HG03135 (cell line): Measurements from ENCODE around the gene EID3.

Experiments
- ATAC-seq: cut with Tn5 transposase; IDR thresholded peaks from one replicate; pipeline ENCODE4 v1.9.1; 2021; ENCODE audit warnings: mild to moderate bottlenecking, moderate library complexity; ENCODE audit not compliant: unreplicated experiment

EID3 gene

DNA sequence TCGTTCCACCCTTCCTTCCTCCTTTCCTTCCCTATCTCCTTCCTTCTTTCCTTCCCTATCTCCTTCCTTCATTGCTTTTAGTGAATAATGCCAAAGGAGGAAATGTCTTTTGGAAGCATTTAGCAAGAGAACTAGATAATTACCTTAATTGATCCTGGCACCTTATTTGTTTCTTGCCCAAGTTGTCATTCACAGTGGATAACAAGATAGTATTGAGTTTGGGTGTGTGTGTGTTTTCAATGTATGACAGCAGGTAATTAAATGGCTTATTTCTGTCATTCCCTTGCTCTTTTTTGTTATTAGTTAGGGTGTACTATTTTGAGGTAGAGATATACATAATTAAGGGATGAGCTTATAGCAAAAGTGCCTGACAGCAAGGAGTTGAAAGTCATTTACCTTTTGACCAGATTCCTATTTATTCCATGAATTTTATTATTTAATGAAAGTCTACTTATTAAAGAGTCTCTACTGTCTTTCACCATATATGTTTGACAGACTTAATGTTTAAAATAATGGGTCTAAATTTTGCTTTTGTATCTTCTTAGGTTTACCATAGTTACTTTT, 30.2 kb downstream of the EID3 start:
- no peak for ATAC-seq

DNA sequence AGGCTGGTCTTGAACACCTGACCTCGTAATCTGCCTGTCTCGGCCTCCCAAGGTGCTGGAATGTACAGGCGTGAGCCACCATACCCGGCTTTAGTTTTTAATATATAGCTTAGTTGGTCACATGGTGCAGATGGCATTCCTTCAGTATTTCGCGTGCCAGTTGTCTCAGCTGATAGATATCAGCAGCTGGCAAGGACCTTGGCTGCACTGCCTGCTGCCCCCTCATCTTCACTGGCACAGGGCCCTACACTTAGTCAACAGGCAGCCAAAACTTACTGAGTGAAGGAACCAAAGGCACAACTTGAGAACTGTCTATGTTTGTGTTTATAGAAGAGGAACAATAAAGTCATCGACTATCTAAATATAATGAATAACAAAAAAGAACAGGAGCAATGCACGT, 31.0 kb downstream of the EID3 start:
- ATAC-seq: no peak

DNA sequence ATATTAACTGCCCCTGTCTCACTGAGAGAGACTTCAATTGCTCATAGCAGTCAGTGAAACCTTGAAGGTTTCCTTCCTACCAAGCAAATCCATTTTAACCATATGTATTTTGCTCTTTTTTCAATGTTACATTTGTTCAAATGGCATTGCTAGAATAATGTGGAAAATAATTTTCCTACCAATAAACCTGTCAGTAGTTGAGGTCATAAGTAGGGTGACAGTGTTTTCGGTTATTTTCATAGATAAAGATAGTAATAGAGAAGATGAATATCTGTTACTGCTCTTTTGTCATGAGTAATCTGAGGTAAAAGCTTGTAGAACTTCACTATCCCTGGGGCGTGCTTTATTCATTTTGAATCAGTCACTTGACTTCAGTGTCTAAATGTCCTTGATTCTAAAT, 32.6 kb downstream of the EID3 start:
- ATAC-seq: no peak

DNA sequence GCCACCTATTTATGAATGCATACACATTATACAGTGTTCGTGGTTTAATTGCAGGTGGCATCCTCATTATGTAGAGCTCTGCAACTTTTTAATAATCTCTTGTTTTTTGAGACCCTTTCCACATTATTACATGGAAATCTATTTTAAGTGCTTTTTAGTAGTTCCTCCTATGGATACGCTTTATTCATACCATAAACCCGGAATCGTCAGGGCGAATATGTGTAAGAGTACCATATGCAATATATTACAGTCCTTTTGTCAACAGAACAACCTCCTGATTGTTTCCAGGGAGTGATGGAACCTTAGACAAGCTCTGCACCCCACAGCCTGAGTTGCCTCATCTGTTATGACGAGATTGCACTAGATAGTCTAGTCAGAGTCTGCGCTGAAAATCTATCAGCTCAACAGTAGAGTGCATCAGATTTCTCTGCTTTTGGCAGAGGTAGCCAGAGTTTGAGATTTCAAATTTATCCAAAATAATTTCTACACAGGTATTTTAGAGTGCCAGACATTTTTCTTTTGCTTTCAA, 33.6 kb downstream of the EID3 start:
- ATAC-seq: no peak

DNA sequence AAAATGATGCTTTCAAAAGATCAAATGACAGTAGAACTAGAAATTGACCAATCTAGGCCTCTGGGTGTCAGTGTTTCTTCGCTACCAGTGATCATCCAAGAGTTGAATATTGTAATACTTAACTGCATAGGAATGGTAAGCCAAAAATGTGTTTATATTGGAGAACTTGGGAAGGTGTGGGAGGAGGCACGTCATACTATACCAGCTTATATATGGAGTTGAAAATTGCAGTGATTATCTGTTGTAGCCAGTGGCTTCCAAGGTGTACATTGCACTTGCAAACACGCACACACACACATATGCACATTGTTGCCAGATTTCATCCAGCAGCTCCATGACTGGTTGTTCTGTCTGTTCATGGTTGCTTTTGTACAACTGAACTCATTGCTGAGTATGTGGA, 36.1 kb downstream of the EID3 start:
- no peak for ATAC-seq

DNA sequence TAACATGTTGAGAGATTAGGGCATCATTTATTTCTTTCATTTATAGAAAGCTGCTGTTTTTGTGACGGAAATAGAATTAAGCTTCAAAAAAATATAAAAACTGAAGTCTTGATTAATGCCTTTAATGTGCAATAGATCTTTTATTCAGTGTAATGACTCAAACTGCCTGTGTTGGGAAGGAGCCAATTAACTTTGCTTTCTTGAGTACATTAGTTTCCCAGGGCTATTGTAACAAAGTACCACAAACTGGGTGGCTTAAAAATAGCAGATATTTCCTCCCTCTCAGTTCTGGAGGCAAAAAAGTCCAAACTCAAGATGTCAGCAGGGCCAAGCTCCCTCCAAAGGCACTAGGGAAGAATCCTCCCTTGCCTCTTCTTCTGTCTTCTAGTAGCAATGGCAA, 36.6 kb downstream of the EID3 start:
- ATAC-seq: no peak

DNA sequence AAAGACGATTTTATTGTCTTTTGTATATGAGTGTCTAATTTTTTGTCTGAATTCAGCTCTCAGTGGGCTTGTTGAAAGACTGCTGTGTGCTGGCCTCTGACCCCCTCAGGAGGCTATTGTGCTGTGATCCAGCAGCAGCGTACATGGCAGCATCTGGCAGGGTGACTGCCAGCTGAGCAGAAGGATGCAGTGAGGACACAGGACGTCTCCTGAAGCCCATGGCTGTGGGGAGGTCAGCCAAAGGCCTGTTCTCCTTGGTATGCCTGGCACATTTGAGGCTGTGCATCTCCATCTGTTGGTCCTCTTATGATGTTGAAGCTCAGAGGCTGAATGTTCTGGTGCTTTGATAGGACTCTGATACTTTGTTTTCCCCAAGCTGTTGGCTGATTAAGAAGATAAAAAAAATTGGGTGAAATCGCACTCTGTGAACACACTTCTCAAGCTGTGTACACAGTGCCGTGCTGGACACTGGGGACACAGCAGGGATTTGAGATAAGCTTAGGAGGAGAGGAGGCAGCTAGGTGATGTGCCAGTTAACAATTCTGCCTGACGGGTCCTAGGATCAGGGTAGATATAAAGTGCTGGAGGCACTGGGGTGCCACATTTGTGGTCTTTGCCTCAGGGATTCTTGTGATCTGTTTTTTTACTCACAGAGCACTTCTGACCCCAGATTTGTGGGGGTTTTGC, 37.5 kb downstream of the EID3 start:
- no peak for ATAC-seq

- ATAC-seq: no peak
Measured at GRCh38 chr12:104342147-104342546, 38.6 kb downstream of the EID3 start.

DNA sequence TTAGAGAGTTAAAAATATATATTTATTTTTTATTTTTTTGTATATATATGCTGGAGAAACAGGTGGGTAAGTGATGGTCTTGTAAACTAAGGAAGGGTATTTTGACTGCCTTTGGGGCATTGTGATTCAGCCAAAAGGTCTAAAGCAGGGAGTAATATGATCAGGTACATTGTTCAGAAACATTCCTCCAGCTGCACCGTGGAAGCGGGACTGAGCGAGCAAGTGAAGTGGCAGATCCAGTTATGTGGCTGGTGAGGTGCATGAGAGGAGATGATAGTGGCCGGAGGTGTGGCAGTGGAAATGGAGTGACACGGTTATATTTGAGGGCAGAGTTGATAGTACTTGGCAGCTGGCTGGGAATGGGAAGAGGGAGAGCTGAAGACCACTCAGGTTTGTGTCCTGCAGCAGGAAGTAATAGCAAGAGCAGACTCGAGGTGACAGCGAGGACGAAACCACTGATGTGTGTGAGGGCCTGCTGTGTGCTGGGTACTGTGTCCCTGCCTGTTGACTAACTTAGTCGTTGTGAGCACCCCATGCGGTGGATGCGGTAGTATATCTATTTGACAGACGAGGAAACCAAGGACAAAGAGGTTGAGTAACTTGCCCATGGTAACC, 39.2 kb downstream of the EID3 start:
- ATAC-seq: no peak

- ATAC-seq: no peak
Measured at GRCh38 chr12:104344682-104345081, 41.1 kb downstream of the EID3 start.

- no peak for ATAC-seq
Measured at GRCh38 chr12:104345234-104346066, 41.9 kb downstream of the EID3 start.

DNA sequence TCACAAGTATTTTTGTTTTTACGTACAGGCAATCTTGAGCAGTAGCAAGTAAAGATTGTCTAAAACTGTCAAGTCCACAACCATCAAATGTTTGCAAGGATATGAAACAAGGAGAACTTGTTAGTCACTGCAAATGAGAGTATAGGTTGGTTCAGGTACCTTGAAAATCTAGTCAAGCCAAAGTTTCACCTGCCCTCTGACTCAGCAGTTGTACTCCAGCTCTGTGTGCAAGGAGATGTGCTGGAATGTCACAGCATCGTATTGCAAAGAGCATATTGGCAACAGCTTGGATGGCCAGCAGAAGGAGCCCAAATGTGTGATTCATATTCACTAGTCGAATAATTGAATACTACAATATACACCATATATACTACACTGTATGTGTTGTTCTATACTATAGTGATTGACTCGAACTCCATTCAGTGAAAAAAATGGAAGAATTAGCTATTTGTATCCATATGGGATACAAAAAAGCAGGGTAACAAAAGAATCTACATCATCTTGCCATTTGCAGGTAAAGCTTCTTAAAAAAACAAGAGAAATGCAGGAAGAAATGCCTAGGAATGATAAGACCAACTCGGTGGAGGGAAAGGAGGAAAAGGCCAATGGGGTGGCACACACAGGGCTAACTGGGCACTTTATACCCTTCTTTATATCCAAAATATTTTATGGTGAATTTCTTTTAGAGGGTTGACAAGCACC, 44.0 kb downstream of the EID3 start:
- no peak for ATAC-seq

DNA sequence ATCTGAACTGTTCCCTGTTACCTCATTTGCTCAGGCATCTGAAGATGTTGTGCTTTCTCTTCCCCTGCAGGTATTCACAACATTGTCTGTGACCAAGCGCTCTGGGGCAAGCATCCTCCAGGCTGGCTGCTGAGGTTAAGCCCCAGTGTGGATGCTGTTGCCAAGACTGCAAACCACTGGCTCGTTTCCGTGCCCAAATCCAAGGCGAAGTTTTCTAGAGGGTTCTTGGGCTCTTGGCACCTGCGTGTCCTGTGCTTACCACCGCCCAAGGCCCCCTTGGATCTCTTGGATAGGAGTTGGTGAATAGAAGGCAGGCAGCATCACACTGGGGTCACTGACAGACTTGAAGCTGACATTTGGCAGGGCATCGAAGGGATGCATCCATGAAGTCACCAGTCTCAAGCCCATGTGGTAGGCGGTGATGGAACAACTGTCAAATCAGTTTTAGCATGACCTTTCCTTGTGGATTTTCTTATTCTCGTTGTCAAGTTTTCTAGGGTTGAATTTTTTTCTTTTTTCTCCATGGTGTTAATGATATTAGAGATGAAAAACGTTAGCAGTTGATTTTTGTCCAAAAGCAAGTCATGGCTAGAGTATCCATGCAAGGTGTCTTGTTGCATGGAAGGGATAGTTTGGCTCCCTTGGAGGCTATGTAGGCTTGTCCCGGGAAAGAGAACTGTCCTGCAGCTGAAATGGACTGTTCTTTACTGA, 44.9 kb downstream of the EID3 start:
- ATAC-seq: no peak

- ATAC-seq: no peak
Measured at GRCh38 chr12:104348994-104349494, 45.5 kb downstream of the EID3 start.

DNA sequence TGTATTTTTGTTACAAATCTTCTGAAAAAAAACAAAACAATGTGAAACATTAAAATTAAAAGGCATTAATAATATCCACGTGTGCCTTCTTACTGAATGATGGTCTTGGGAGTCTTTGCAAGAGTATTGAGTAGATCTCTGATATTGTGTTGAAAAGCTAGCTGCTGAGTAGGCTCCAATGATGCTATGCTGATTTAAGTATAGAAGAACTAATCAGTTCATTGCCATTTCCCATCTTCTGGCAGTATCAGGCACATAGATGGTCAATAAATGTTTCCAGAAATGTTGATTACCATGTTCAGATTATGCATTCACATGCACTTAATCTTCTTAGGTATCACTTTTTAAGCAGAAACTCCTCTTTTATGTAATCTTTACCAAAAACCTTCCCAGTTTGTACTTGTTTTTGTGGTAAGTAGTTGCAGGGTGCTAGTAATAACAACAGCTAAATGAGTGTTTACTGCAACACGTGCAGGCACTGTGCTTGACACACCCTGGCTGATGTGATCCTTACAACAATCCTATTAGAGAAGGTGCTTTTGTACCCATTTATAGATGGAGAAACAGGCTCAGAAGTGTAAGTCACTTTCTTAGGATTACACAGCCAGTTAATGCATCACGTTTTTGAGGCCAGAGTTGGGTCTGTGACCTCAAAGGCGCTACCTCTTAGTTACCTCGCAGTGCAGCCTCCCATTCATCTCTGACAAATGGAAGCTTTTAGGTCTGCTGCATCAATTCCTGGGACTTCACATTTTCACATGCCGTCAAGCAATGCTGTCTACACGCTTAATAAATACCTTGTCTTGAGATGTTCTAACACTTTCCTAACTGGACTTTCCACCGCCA, 46.9 kb downstream of the EID3 start:
- no peak for ATAC-seq

GRCh38 chr12:104351057-104351983, 47.8 kb downstream of the EID3 start:
- no peak for ATAC-seq

DNA sequence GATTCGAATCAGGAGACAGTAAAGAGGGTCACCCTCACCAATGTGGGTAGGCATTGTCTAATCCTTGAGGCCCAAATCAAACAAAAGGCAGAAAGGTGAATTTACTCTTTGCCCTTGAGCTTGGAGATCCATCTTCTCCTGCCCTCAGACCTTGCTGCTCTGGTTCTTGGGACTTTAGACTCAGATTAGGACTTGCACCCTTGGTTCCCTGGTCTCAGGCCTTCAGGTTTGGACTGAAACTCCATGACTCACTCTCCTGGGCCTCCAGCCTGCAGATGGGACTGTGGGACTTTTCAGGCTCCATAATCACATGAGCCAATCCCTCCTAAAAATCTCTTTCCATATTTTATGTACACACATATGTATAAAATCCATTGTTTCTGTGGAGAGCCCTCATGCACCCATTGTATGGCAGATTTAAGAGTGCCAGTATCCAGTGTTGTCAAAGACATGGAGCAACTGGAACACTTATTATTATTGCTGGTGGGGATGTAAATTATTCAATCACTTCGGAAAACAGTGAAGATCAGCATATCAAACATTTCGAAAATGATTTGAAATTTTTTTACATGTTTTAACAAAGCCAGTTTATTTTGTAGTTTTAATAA, 48.7 kb downstream of the EID3 start:
- ATAC-seq: no peak
